Thoracic aorta (tissue), 2 donors: ENCODE results near the gene CCER1. TPM values are rescaled to one million over a fixed set of nuclear protein-coding genes. Genes with fewer than 3 reads are reported as not detected.

Source experiments
- ATAC-seq: fragments of 150-250 bp; one replicate; pipeline ENCODE4 v1.8.0; 2017; ENCODE audit warnings: low read depth; ENCODE audit not compliant: insufficient number of reproducible peaks, low FRiP score
- DNase-seq: peaks from one replicate; pipeline ENCODE4 v3.0.0-alpha.2; 2020; ENCODE audit warnings: low spot score
- H3K27ac ChIP-seq, 2 donors: fragments of 200-600 bp; sonication (generic); 1 replicate in 1 of 2; 2 replicates in 1 of 2; pipeline ENCODE4 v1.5.1; 2016; ENCODE audit warnings: mild to moderate bottlenecking in 2 of 2, moderate library complexity in 2 of 2
- H3K27me3 ChIP-seq: fragments of 200-600 bp; sonication (generic); replicated peaks from 2 replicates; pipeline ENCODE4 v1.6.0; 2016; ENCODE audit warnings: mild to moderate bottlenecking; ENCODE audit not compliant: insufficient read depth
- H3K36me3 ChIP-seq: fragments of 200-600 bp; sonication (generic); one replicate; pipeline ENCODE4 v1.5.1; 2016
- H3K4me1 ChIP-seq, 2 donors: fragments of 200-600 bp; sonication (generic); 1 replicate in 1 of 2; 2 replicates in 1 of 2; pipeline versions ENCODE4 v1.5.1 to v1.6.0; 2016; ENCODE audit warnings: low read depth in 2 of 2, mild to moderate bottlenecking in 1 of 2; ENCODE audit not compliant: control insufficient read depth in 1 of 2
- H3K4me3 ChIP-seq: fragments of 200-600 bp; sonication (generic); 2 replicates; pipeline ENCODE4 v1.5.1; 2016; ENCODE audit warnings: mild to moderate bottlenecking
- H3K9me3 ChIP-seq: fragments of 200-600 bp; sonication (generic); 2 replicates; pipeline ENCODE4 v1.5.1; 2016
- CTCF ChIP-seq: fragments of 200-600 bp; sonication (generic); IDR thresholded peaks from one replicate; pipeline ENCODE4 v1.5.1; 2019; ENCODE audit warnings: antibody characterized with exemption
- total RNA-seq, 2 donors: library from RNA; depleted of rRNA; stranded (reverse); fragments of >200 nt; gene quantifications; one replicate each; pipeline versions ENCODE4 v1.1.0 to v1.2.3, GENCODE V29; 2016

CCER1 gene
- not detected for total RNA-seq

GRCh38 chr12:90954921-90955320, at the start of gene CCER1:
CCER1 (minus strand) TSS chr12:90955176; CDS start chr12:90954742, 434 bp downstream.
- no peaks in the 10 kb centered on the region for H3K27me3 ChIP-seq
- no peaks in the 10 kb centered on the region for H3K36me3 ChIP-seq
- no peak for TF ChIP-seq CTCF
- no peak within 1 kb of the TSS for H3K27ac ChIP-seq
- DNase-seq (no peak), ATAC-seq (no peak)
- no peaks in the 10 kb centered on the region for H3K9me3 ChIP-seq
- H3K4me3 ChIP-seq = no peak within 1 kb of the TSS
- no peaks in the 10 kb centered on the region for H3K4me1 ChIP-seq

- no peak overlapping the region for H3K27ac ChIP-seq
- TF ChIP-seq CTCF = no peak
- DNase-seq = no peak
- no peaks in the 10 kb centered on the region for H3K9me3 ChIP-seq
- no peaks in the 10 kb centered on the region for H3K27me3 ChIP-seq
- no peak overlapping the region for H3K4me3 ChIP-seq
- no peak for ATAC-seq
- H3K4me1 ChIP-seq = no peaks in the 10 kb centered on the region
- H3K36me3 ChIP-seq = no peaks in the 10 kb centered on the region
Observed at GRCh38 chr12:91003737-91004136, 48.8 kb upstream of the CCER1 start.

GRCh38 chr12:91001306-91001705, 46.3 kb upstream of the CCER1 start:
- Histone ChIP-seq H3K9me3 (no peaks in the 10 kb centered on the region), H3K36me3 (no peaks in the 10 kb centered on the region), H3K27me3 (no peaks in the 10 kb centered on the region), H3K4me3 (no peak overlapping the region), H3K27ac (no peak overlapping the region), H3K4me1 (no peaks in the 10 kb centered on the region)
- TF ChIP-seq CTCF = no peak
- no peak for ATAC-seq
- DNase-seq = no peak

GRCh38 chr12:90999966-91000365, 45.0 kb upstream of the CCER1 start:
- Histone ChIP-seq H3K36me3 (no peaks in the 10 kb centered on the region), H3K9me3 (no peaks in the 10 kb centered on the region), H3K4me3 (no peak overlapping the region), H3K27me3 (no peaks in the 10 kb centered on the region), H3K27ac (no peak overlapping the region), H3K4me1 (no peaks in the 10 kb centered on the region)
- DNase-seq = no peak
- no peak for TF ChIP-seq CTCF
- no peak for ATAC-seq

- Histone ChIP-seq H3K27me3 (no peaks in the 10 kb centered on the region), H3K9me3 (no peaks in the 10 kb centered on the region), H3K4me1 (no peaks in the 10 kb centered on the region), H3K27ac (no peak overlapping the region), H3K36me3 (no peaks in the 10 kb centered on the region), H3K4me3 (no peak overlapping the region)
- no peak for ATAC-seq
- TF ChIP-seq CTCF = no peak
- DNase-seq = no peak
Observed at GRCh38 chr12:90999527-90999926, 44.6 kb upstream of the CCER1 start.
